Superior temporal gyrus (tissue), 1 donor: ENCODE measurements around the gene ST6GAL1.

ENCODE experiments used
- DNase-seq: peaks from one replicate; pipeline ENCODE4 v3.0.0-alpha.2; 2016; ENCODE audit errors: extremely low spot score

ST6GAL1 gene

GRCh38 chr3:186915806-186916796, 14.2 kb upstream of the ST6GAL1 start:
- no peak for DNase-seq

DNA sequence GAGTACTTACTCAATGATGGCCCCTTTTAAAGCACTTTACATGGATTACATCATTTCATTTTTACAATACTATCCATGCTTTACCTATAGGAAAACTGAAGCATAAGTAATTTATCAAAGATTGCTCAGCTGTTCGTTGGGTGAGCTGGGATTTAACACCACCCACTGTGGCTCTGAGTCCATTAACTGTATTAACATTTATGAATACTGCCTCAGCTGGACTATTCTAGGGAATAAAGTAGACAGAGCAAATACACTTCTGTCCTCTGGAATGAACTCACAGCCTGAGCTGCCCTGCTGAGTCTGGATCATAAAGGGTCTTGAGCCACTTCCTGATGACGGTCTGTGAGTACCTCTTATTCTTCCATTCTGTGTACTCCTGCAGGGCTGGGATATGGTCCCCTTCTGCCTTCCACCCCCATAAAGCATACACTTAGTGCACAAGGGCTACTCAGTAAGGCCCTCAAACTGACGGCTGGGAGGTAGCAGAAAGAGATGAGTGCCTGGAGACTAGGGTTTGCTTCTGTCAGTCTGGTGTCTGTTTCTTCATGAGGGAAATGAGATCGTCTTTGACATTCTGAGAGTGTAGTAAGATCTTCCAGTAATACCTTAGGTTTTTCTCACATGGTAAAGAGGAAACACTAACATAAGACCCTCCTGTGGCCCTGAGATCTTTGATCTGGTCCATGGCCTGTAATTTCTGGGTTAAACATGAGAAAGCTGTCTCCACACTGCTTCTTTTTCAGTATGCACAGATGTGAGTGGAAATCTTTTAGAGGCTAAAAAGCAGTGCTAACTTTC, 12.6 kb upstream of the ST6GAL1 start:
- no peak for DNase-seq

DNA sequence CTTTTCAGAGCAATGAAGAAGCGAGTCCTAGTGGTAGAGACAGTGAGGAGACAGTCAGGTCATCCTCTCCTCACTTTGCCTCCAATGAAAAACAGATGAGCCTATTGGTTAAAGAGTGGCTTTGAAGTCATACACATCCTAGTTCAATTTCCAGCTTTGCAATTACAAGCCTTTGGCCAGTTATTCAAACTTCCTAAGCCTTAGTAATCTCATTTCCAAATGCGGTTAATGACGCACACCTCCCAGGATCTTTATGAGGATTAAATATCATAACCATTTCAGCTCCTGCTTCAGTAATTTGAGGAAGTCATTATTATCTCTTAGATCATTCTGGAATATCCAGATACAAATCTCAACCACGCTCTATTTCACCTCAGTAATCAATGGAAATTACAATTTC, 10.0 kb upstream of the ST6GAL1 start:
- no peak for DNase-seq

GRCh38 chr3:186920796-186921195, 9.5 kb upstream of the ST6GAL1 start:
- DNase-seq: no peak

DNA sequence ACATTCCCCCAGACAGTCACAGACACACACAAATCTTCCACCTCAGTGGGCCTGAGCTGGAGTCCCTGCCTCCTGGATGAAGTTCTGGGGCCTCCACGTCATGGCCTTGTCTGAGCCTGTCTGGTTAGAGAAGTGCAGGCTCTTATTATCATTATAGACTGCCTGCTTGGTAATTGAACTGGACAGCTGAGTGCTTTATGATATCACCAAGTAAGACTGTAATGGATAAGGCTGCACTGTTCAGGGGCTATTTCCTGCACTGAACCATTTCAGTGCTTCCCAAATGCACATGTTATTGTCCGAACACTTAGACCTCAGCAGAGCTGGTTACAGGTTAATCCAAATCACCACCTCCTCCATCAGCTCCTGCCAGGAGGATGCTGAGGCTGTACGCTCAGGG, 8.7 kb upstream of the ST6GAL1 start:
- no peak for DNase-seq

- DNase-seq: no peak
These were observed 8.1 kb upstream of the ST6GAL1 start for GRCh38 chr3:186922224-186922623.

DNA sequence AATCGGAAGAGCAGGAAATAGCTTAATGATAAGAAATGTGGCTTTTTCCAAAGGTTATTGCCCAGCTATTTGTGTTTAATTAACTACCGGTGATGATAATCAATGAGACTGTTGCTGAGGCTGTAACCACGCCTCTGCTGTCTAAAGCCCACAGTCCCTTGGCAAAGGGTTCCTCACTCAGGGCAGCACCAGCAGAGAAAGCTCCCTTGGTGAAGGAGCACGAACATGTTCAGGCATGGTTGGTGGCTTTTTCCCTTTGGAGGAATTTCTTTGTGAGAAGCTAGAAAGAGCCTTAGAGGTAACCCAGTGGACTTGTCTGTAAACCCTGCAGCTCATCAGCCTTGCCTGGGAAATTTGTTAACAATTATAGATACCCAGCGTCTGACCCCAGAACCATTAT, 7.5 kb upstream of the ST6GAL1 start:
- DNase-seq: no peak

DNA sequence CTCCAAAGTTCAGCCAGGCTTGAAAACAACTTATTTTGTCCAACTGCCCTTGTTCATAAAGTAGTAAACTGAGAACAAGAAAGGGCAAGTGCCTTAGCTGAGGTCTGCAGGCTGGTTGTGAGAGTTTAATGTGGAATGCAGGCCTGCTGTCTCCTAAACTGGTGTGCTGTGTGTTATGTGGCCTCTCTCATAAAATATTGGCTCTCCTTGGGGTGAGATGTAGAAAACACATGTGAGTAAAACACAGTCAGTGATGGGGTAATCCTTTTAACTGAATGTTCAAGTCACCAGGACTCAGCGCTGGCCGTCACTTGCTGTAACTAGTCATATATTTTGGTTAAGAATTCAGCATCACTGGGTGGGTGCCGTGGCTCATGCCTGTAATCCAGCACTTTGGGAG, 7.1 kb upstream of the ST6GAL1 start:
- DNase-seq: no peak

DNA sequence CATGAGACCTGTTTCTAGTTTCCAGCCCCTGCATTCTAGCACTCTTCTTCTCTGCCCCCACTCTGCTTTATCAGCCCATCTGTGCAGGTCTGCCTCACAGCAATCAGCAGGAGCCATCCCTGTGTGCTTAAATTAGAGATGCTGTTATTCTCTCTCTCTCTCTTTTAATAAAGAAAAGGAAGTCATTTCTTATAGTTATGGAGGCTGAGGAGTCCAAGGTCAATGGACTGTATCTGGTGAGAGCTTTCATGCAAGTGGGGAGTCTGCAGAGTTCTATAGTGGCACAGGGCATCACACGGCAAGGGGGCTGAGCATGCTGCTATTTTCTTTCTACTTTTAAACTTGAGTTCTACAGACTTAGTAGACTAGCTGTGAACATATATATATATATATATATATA, 4.5 kb upstream of the ST6GAL1 start:
- DNase-seq: no peak

- no peak for DNase-seq
These were observed 1.1 kb upstream of the ST6GAL1 start for GRCh38 chr3:186929186-186929585.

DNA sequence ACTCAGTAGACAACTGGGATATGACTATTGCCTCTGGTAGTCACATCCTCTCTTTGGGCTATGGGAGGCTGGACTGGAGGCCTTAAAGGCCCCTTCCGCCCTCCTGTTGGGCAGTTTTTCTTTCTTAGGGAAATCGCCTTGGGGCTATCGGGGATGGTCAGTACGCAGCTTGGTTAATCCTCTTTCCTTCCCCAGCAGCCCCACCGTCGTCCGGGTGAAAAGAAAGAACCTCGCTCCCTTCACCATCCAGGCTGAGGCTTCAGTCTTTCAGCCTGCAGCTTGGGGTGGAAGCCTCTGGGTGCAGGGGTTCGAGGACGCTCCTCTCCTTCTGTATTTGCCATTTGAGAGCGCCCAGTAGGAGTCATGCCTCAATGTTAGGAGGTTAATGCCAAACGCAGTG, 641 bp upstream of the ST6GAL1 start:
- no peak for DNase-seq

- DNase-seq: peak; percentile 41
These were observed 560 bp downstream of the ST6GAL1 start for GRCh38 chr3:186930641-186931531.

DNA sequence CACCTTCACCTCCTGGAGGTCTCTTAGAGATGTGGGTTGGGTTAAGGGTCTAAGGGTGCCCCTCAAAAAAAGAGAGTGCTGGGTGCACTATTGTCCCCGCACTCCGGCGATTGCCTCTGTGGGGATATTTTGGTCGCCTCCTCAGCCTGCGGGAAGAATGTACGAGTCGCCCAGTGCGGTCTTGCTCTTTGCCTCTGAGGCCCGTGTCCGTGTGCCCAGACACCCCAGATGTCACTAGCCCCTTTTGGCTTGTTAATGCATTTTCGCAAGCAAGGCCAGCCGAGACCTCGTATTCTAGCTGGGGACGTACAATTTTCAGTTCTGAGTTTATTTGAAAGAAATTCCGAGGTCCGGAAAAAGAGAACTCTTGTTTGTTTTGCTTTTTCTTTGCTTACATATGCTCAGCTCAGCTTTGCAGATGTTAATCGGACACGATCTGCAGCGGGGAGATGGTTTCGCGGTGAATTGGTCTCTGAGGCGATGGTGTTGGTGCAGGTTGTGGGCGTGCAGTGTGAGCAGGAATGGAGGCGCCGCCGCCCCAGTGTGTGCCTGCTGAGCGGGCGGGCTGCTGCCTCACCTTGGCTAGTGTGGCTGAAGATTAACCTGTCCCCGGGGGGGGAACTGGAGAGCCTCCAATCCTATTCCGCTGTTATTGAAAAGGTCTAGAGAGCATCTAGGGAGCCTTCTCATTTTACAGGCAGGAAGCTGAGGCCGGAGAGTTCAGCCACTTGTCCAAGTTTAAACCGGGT, 1.4 kb downstream of the ST6GAL1 start:
- DNase-seq: peak; percentile 38

GRCh38 chr3:186932281-186933181, 2.2 kb downstream of the ST6GAL1 start:
- peak; percentile 46 for DNase-seq

DNA sequence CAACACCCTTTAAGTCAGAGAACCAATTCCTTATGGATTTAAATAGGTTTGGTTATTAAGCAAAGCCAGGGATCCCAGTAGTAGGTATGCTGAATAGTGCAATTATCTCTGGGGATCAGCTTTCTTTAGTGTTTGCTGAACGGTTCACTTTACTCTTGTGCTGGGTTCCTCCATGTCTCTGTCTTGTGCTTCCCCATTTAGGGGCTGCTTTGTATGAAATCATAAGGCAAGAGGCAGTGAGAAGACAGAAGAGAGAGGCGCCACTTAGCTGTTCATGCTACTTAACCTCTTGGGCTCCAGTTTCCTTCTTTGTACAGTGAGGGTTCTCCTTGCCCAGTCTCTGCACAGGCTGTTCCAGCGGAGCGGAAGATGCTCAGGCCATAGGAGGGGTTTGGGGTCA, 3.5 kb downstream of the ST6GAL1 start:
- DNase-seq: no peak

DNA sequence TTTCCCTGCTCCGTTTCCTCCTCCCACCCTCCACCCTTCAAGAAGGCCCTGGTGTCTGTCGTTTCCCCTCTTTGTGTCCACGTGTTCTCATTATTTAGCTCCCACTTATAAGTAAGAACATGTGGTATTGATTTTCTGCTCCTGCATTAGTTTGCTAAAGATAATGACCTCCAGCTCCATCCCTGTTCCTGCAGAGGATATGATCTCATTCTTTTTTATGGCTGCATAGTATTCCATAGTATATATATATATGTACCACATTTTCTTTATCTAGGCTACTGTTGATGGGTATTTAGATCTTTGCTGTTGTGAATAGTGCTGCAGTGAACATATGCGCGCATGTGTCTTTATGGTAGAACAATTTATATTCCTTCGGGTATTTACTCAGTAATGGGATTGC, 4.8 kb downstream of the ST6GAL1 start:
- DNase-seq: no peak

DNA sequence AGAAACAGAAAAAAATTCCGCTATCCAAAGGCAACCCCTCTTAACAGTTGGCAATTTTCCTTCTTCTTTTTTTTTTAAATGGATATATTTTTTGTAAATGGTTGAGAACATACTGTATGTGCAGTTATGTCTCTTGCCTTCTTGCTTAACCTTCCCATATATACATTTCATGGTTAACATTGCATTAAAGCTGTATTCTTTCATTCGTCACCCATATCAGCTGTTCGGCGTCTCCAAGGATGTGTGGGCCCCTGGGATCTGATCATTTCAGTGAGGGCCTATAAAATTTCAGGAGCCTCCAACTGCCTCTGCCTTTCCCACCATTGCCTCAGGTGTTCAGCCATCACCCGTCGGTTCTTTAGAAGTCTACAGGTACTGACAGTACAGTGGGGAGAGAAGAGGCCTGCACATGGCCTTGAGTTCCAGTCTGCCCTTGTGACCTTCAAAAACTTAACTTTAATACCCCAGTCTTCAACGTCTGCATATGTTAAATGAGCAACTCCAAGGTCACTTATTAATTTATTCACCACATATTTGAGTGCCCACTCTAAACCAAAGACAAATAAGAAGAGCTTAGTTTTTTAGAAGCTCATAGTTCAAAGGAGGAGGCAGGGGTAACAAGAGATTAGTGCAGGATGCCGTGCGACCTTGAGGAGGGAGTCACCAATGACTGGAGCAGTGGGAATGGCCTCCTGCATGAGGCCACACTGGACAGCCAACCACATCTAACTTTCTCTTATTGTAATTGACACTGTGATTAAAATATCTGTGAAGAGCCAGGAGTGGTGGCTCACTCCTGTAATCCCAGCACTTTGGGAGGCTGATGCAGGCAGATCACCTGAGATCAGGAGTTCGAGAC, 6.9 kb downstream of the ST6GAL1 start:
- no peak for DNase-seq

DNA sequence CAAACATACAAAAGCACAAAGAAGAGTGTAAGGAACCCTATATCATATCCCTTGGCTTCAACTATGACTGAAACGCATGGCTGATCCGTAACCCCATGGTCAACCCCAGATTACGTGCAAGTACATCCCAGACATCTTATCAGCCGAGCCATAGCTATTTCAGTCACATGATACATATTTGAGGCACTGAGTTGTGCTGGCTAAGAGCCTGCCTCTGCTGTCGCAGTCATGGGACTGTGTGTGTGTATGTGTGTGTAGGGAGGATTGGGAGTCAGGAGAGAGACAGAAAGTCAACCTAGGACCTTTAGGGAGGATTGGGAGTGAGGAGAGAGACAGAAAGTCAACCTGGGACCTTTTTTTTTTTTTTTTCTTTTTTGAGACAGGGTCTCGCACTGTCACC, 8.4 kb downstream of the ST6GAL1 start:
- no peak for DNase-seq

GRCh38 chr3:186939536-186939935, 9.2 kb downstream of the ST6GAL1 start:
- DNase-seq: no peak
